B cell (primary cell): ENCODE results near the gene CD74. TPM values are rescaled to one million over a fixed set of nuclear protein-coding genes. Genes with fewer than 3 reads are reported as not detected.
A peak's percentile ranks its signal among the peaks of the same experiment; 100 is the strongest.

Experiments used
- ATAC-seq: fragments of 200-7000 bp; cut with Tn5 transposase; one replicate; pipeline ENCODE4 v1.10.0; 2021; ENCODE audit warnings: low read depth, mild to moderate bottlenecking, moderate number of reproducible peaks, moderate library complexity
- CTCF ChIA-PET: fragments of 350-600 bp; sonication (Branson Sonifier 250); formaldehyde crosslinking; loops from one replicate; lab custom pipeline; 2021; ENCODE audit warnings: antibody characterized with exemption, inconsistent platforms; lab: Charles Lee
- POLR2A ChIA-PET: fragments of 350-600 bp; sonication (Branson Sonifier 250); formaldehyde crosslinking; loops from one replicate; lab custom pipeline; 2021; ENCODE audit warnings: antibody characterized with exemption; lab: Charles Lee
- DNase-seq: peaks from one replicate; pipeline ENCODE4 v3.0.0; 2013
- H2AFZ ChIP-seq: 2 replicates; pipeline ENCODE4 v1.6.1; 2012; ENCODE audit warnings: mild to moderate bottlenecking, low read depth, low read length; ENCODE audit not compliant: insufficient read depth, poor library complexity, severe bottlenecking
- H3K27ac ChIP-seq, 2 donors: 1 replicate in 1 of 2; 2 replicates in 1 of 2; pipeline ENCODE4 v1.5.1; 2012 to 2013; ENCODE audit warnings: low read length in 2 of 2, mild to moderate bottlenecking in 2 of 2, moderate library complexity in 1 of 2
- H3K27me3 ChIP-seq, 4 experiments: fragments of 200-600 bp in 1 of 4; sonication (generic) in 1 of 4; replicated peaks in 1 of 4; 1 replicate in 2 of 4; 2 replicates in 2 of 4; pipeline versions ENCODE4 v1.6.1 to v1.7.0; 2013 to 2016; ENCODE audit warnings: low read length in 3 of 4, mild to moderate bottlenecking in 2 of 4, mixed read lengths in 1 of 4, moderate library complexity in 1 of 4; ENCODE audit not compliant: insufficient read depth in 4 of 4, control insufficient read depth in 3 of 4; ENCODE audit errors: control extremely low read depth in 1 of 4
- H3K36me3 ChIP-seq, 2 experiments: replicated peaks in 1 of 2; 1 replicate in 1 of 2; 2 replicates in 1 of 2; pipeline versions ENCODE4 v1.6.1 to v1.7.1; 2013; ENCODE audit warnings: low read length in 1 of 2; ENCODE audit not compliant: insufficient read depth in 2 of 2, control insufficient read depth in 1 of 2; ENCODE audit errors: control extremely low read depth in 1 of 2, extremely low read depth in 1 of 2
- H3K4me1 ChIP-seq, 2 donors: fragments of 200-600 bp in 1 of 2; sonication (generic) in 1 of 2; 1 replicate in 1 of 2; 2 replicates in 1 of 2; pipeline versions ENCODE4 v1.5.1 to v1.6.1; 2013 to 2017; ENCODE audit warnings: low read length in 2 of 2; ENCODE audit not compliant: control insufficient read depth in 2 of 2, insufficient read depth in 2 of 2
- H3K4me2 ChIP-seq: replicated peaks from 2 replicates; pipeline ENCODE3; 2012; ENCODE audit warnings: mild to moderate bottlenecking, low read depth, low read length; ENCODE audit not compliant: poor library complexity, severe bottlenecking
- H3K4me3 ChIP-seq, 5 experiments: fragments of 200-600 bp in 1 of 5; sonication (generic) in 1 of 5; 1 replicate in 3 of 5; 2 replicates in 2 of 5; pipeline versions ENCODE4 v1.5.1 to v1.7.0; 2011 to 2016; ENCODE audit warnings: low read length in 4 of 5, mild to moderate bottlenecking in 4 of 5, low read depth in 2 of 5, control low read depth in 1 of 5, moderate library complexity in 1 of 5; ENCODE audit not compliant: insufficient read depth in 1 of 5; ENCODE audit errors: control extremely low read depth in 1 of 5, extremely low read depth in 1 of 5
- H3K79me2 ChIP-seq: fragments of 200-600 bp; sonication (generic); one replicate; pipeline ENCODE4 v1.6.0; 2016; ENCODE audit warnings: low read length; ENCODE audit not compliant: control insufficient read depth, insufficient read depth
- H3K9ac ChIP-seq: fragments of 200-600 bp; sonication (generic); 2 replicates; pipeline ENCODE4 v1.6.1; 2017; ENCODE audit warnings: mild to moderate bottlenecking, low read length, moderate library complexity
- H3K9me3 ChIP-seq, 3 donors: one replicate each; pipeline versions ENCODE4 v1.6.1 to v1.7.1; 2013; ENCODE audit warnings: low read length in 2 of 3; ENCODE audit not compliant: control insufficient read depth in 2 of 3, insufficient read depth in 1 of 3; ENCODE audit errors: control extremely low read depth in 1 of 3
- H4K20me1 ChIP-seq: 2 replicates; pipeline ENCODE4 v1.6.0; 2012; ENCODE audit warnings: mild to moderate bottlenecking, low read length; ENCODE audit not compliant: insufficient read depth, control insufficient read depth, poor library complexity, severe bottlenecking
- H3K27ac Mint-ChIP-seq: one replicate; pipeline ENCODE4 v1.8.0; 2021; ENCODE audit warnings: mixed read lengths
- H3K27me3 Mint-ChIP-seq: one replicate; pipeline ENCODE4 v1.8.0; 2021; ENCODE audit warnings: mixed read lengths
- H3K4me1 Mint-ChIP-seq: one replicate; pipeline ENCODE4 v1.8.0; 2021; ENCODE audit warnings: mixed read lengths
- H3K4me3 Mint-ChIP-seq: one replicate; pipeline ENCODE4 v1.8.0; 2021; ENCODE audit warnings: mixed read lengths
- H3K9me3 Mint-ChIP-seq: one replicate; pipeline ENCODE4 v1.8.0; 2022; ENCODE audit warnings: mixed read lengths; ENCODE audit not compliant: insufficient read depth
- EZH2 ChIP-seq: IDR thresholded peaks from 2 replicates; pipeline ENCODE4 v1.6.1; 2012; ENCODE audit warnings: borderline replicate concordance, low read depth, mild to moderate bottlenecking, moderate library complexity, low read length; ENCODE audit not compliant: insufficient read depth, poor library complexity, severe bottlenecking
- WGBS: methylation state at CpG from one replicate; pipeline ENCODE4 v1.1.5; 2013; ENCODE audit warnings: missing lambda C conversion rate; ENCODE audit not compliant: insufficient coverage; 5-methylcytosine and 5-hydroxymethylcytosine counted together
- intact Hi-C: fragments of 100-400 bp; cut with micrococcal nuclease; formaldehyde crosslinking; loops from one replicate; pipeline ENCODE4 v1.10.0; 2022
- polyA plus RNA-seq: library from polyadenylated mRNA; depleted of rRNA; stranded (reverse); fragments of >200 nt; gene quantifications from 2 replicates; pipeline ENCODE4 v1.2.3, GENCODE V29; 2012
- total RNA-seq, 2 donors: library from RNA; stranded (reverse); fragments of 120-200 nt in 1 of 2; gene quantifications; 1 replicate in 1 of 2; 2 replicates in 1 of 2; pipeline versions ENCODE4 v1.2.3 to v1.2.4, GENCODE V29; 2013 to 2022
- TF ChIP-seq, protein P1 (sequence below): fragments of 200-600 bp; IDR thresholded peaks from one replicate; pipeline ENCODE4 v1.8.0; 2022; ENCODE audit warnings: antibody characterized with exemption, mild to moderate bottlenecking

The CD74 gene
- total and polyA plus RNA-seq, 2 donors (not counting 1 experiment from before 2014, with no cell fraction given) = 5,670 to 14,307 TPM

DNA sequence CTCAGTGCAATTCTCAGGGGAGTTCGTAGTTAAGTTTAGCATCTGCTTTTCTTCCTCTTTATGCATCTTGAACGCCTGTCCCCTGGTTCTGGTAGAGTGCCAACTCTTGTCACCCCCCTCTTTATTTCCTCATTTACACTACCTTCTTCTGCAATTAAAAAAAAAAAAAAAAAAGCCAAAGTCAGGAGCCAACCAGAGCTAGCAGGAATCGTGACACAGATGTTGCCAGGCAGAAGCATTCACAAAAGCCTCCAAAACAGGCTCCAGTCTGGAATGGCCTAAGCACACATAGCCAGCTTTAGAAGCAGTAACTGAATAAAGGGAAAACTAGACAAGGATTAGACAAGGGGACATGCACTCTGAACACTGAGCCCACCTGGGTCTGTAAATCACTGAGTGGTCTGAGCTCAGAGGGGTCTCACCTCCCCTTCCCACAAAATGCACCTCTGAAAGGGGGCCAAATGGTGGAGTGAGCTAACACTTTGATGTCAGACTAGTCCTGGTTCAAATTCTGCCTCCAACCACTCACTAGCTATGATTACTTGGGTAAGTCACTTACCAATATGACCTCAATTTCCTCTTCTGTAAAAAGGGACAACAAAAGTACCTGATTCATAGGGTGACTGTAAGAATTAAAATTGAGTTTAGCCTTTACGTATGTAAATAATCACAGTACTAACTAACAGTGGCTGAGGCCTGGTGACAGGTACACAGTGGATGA, 2.0 kb downstream of the CD74 start:
- H3K9ac ChIP-seq = peak overlapping the region; percentile 100
- Mint-ChIP-seq H3K4me1 (peaks cover 67% of the 10 kb centered on the region), H3K27ac (peak overlapping the region; percentile 99), H3K9me3 (no peaks in the 10 kb centered on the region), H3K27me3 (no peaks in the 10 kb centered on the region), H3K4me3 (peak overlapping the region; percentile 95)
- intact Hi-C loops = loop anchor here (1.0 to 10.0 kb wide), 8 partner anchors 9 to 1362 kb away; partner anchors contain the start of genes G3BP1, RPS14, SLC26A2 and TCOF1
- peaks cover 7 to 67% of the 10 kb centered on the region in 2 experiments for H3K36me3 ChIP-seq
- H3K27ac ChIP-seq = peak overlapping the region; percentile 99 to 100
- H4K20me1 ChIP-seq = peaks cover 68% of the 10 kb centered on the region
- peak overlapping the region; percentile 78 to 100 (median 94) for H3K4me3 ChIP-seq
- 0% methylated on average over 2 of the region's 4 CpGs for WGBS
- ATAC-seq (peak; percentile 32), DNase-seq (peak; percentile 94)
- peaks cover 85% of the 10 kb centered on the region for H3K79me2 ChIP-seq
- TF ChIP-seq, protein P1, sequence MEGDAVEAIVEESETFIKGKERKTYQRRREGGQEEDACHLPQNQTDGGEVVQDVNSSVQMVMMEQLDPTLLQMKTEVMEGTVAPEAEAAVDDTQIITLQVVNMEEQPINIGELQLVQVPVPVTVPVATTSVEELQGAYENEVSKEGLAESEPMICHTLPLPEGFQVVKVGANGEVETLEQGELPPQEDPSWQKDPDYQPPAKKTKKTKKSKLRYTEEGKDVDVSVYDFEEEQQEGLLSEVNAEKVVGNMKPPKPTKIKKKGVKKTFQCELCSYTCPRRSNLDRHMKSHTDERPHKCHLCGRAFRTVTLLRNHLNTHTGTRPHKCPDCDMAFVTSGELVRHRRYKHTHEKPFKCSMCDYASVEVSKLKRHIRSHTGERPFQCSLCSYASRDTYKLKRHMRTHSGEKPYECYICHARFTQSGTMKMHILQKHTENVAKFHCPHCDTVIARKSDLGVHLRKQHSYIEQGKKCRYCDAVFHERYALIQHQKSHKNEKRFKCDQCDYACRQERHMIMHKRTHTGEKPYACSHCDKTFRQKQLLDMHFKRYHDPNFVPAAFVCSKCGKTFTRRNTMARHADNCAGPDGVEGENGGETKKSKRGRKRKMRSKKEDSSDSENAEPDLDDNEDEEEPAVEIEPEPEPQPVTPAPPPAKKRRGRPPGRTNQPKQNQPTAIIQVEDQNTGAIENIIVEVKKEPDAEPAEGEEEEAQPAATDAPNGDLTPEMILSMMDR = no peak
- TF ChIP-seq EZH2 = no peak
- H3K4me2 ChIP-seq = peak overlapping the region; percentile 96
- peaks cover 57 to 65% of the 10 kb centered on the region in 2 donors for H3K4me1 ChIP-seq
- CTCF ChIA-PET = interaction anchor here (0.6 to 5.3 kb wide), 13 partner anchors 8 to 769 kb away, joined by 3 to 111 read pairs (median 4); partner anchors contain the start of gene RPS14
- POLR2A ChIA-PET = interaction anchor here (0.6 to 9.6 kb wide), 11 partner anchors 11 to 842 kb away, joined by 3 to 387 read pairs (median 4); partner anchors contain the start of genes GM2A, RPS14 and SMIM3
- no peaks in the 10 kb centered on the region for H3K9me3 ChIP-seq
- H3K27me3 ChIP-seq = no peaks in the 10 kb centered on the region
- H2AFZ ChIP-seq = no peak overlapping the region
